Non-pigmented ciliary epithelial cell (primary cell): ENCODE results near the gene NXPH4.
A peak's percentile ranks its signal among the peaks of the same experiment; 100 is the strongest.

Source experiments
- DNase-seq: peaks from one replicate; pipeline ENCODE4 v3.0.0-alpha.2; 2010; ENCODE audit warnings: low read depth

The NXPH4 gene

DNA sequence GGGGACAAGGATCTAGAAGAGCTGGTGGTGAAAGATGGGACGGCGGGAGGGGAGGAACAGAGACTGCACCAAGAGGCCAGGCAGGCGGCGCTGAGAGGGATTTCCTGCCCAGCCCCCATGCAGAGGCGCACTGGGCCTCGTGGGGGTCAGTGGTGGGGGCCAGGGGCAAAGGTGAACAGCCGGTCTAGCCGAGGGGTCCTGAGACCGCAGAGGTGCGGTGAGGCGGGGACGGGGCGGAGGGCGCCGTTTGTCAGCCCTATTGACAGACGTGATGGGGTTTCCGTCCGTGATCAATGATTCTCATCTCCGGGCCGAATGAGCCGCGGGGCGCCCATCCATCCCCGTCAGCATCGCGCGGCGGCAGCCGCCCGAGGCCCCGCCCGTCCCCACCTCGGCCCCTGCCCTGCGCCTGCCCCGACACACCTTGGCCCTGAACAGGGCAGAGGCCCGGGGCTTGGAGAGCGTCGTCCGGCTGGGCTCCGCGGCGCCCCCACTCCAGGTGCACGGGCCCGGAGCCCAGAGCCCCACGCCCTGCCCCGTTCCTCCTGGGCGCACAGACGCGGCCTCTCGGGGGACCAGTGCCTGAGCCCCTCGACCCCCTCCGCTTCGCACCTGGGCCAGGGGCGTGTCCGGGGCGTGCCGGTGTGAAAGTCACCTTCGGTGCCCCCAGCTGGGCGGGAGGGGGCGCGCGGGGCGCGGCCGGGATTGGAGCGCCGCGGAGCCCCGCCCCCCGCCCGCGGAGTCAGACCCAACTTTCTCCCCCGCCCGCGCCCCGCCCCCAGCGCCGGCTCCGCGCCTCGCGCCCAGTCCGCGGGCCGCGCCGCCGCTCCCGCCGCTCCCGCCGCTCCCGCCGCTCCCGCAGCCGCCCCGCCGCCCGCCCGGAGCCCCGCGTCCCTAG lies at the start of gene NXPH4:
Gene NXPH4 (plus strand): TSS at position 781 of the 898 bp plus-strand sequence. CDS start 176 bp downstream, outside the sequence.
- no peak for DNase-seq

DNA sequence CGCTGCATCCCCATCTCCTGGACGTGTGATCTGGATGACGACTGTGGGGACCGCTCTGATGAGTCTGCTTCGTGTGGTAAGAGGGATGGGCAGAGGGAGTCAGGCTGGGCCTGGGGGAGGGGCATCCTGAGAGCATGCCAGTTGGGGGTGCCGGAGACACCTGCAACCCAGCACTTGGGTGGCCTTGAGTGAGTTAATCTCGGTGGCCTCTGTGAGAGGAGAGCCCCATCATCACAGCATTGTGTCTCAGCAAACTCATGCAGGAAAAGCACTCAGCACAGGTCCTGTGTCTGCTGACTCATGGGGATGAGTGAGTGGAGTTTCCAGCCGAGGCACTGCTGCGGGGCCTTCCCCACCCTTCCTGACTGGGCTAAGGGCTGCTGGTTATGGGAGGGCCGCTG lies 49.6 kb upstream of the NXPH4 start:
- DNase-seq = peak; percentile 53

DNA sequence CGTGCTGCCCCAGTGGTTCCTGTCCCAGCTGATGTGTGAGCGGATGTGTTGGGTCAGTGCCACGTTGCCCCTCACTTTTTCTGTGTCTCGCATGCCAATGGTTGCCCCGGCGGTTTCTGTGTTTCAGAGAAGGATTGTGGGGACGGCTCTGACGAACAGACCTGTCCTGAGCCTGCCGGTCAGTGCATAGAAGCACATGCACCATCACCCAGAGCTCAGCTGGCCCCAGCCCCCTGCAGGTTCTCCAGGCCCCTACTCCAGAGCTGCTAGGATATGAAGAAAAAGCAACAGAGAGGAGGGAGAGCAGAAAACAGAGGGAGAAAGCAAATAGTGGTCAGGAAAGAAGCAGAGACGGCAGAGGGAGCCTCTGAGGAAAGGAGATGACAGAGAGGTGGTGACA lies 48.5 kb upstream of the NXPH4 start:
- no peak for DNase-seq

DNA sequence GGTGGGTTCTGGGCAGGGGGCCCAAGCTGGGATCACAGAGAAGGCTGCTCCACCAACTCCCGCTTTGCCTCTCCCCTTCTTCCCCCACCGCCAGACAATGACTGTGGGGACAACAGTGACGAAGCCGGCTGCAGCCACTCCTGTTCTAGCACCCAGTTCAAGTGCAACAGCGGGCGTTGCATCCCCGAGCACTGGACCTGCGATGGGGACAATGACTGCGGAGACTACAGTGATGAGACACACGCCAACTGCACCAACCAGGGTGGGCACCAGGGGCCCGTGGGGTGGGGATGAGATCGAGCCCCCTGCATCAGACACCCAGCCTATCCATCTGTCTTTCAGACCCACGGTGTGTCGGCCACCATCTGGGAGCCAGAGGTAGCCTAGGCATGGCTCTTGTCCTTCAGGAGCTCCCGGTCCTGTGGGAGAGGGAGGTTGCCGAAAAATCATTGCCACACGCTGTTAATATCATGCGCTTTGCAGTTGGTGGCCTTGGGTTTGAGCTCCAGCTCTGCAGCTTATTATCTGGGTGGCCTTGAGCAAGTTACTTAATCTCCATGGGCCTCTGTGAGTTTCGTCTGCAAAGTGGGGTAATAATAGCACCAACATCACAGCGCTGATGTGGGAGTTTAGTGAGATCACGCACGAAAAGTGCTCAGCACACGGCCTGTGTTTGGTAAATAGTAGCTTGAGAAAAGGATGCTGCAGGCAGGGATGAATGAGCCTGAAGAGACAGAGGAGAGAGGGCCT lies 47.4 kb upstream of the NXPH4 start:
- DNase-seq = no peak

DNA sequence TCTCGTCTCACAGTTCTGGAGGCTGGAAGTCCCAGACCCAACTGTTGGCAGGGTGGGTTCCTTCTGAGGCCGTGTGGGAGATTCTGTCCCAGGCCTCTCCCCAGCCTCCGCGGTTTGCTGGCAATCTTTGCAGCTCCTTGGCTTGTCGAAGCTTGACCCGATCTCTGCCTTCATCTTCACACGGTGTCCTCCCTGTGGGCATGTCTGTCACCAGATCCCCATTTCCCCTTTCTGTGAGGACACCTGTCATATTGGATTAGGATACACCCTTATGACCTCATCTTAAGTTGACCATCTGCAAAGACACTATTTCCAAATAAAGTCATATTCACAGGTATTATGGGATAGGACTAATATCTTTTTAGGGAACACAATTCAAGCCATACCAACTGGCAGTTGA lies 46.6 kb upstream of the NXPH4 start:
- DNase-seq = no peak

DNA sequence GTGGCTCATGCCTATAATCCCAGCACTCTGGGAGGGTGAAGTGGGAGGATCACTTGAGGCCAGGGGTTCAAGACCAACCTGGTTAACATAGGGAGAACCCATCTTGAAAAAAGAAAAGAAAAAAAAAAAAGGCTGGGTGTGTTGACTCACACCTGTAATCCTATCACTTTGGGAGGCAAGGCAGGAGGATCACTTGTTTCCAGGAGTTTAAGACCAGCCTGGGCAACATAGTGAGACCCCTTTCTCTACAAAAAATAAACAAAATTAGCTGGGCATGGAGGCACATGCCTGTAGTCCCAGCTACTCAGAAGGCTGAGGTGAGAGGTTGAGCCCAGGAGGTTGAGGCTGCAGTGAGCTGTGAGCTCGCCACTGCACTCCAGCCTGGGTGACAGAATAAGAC lies 46.2 kb upstream of the NXPH4 start:
- no peak for DNase-seq

DNA sequence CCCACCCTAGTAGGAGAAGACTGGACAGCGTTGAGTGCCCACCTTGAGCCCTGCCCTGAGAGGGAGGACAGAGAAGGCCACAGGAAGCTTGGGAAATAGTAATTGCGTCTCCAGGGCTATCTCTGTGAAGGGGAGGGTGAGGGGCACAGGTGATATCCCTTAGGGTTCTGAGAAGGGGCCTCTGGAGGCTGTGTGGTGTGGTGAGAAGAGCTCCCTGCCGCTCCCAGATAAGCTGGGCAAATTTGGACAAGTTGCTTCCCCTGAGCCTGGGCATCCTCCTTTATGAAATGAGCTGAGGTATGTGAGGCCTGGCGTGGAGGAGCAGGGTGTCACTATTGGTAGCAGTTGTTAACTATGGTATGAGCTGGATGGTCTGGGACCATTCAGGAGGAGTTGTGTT lies 45.7 kb upstream of the NXPH4 start:
- DNase-seq = no peak

DNA sequence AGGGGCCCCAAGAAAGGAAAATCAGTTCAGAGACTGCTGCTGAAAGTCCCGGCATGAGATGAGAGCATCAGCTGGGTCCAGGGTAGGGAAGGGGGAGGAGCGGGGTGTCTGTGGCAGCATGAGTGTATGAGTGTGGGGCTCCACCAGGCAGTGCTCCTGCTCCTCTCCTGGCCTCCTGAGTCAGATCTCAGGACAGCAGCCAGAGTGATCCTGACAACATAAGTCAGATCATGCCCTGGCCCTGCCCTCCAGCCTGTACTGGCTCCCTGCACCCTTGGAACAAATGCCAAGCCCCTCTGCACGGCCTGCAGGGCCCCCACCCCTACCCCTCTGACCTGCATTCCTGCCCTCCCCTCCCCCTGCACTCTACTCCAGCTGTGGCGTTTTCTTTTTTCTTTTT lies 44.9 kb upstream of the NXPH4 start:
- peak; percentile 47 for DNase-seq

DNA sequence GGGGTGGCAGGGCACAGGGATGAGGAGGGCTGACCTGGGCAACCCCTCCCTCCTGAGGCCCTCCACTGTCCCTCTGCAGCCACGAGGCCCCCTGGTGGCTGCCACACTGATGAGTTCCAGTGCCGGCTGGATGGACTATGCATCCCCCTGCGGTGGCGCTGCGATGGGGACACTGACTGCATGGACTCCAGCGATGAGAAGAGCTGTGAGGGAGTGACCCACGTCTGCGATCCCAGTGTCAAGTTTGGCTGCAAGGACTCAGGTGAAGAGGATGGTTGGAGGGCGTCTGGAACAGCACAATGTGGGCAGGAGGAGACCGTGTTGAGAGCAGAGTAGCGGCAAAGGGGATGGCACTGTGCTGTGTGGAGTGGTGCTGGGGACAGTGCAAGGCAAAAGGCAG lies 43.5 kb upstream of the NXPH4 start:
- DNase-seq = no peak

DNA sequence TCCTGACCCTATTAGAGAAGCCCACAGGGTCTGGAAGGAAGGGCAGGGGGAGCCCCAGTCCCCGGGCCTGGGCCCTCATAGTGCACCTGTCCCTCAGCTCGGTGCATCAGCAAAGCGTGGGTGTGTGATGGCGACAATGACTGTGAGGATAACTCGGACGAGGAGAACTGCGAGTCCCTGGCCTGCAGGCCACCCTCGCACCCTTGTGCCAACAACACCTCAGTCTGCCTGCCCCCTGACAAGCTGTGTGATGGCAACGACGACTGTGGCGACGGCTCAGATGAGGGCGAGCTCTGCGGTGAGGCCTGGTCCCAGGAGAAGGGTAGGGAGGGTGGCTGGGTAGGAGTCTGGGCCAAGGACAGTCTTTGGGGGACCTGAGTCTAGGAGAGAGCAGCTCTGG lies 42.9 kb upstream of the NXPH4 start:
- no peak for DNase-seq

DNA sequence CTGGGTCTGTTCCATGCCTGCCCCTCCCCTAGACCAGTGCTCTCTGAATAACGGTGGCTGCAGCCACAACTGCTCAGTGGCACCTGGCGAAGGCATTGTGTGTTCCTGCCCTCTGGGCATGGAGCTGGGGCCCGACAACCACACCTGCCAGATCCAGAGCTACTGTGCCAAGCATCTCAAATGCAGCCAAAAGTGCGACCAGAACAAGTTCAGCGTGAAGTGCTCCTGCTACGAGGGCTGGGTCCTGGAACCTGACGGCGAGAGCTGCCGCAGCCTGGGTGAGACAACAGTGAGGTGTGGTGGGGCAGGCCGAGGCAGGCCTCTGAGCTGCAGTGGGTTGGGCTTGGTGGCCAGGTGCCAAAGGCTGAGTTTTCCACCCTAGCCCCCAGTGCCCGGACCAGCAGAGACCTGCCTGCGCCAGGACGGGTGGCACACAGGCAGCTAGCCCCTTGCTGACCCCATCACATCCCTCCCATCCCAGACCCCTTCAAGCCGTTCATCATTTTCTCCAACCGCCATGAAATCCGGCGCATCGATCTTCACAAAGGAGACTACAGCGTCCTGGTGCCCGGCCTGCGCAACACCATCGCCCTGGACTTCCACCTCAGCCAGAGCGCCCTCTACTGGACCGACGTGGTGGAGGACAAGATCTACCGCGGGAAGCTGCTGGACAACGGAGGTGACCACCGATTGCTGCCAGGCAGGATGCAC lies 41.0 kb upstream of the NXPH4 start:
- DNase-seq = no peak

DNA sequence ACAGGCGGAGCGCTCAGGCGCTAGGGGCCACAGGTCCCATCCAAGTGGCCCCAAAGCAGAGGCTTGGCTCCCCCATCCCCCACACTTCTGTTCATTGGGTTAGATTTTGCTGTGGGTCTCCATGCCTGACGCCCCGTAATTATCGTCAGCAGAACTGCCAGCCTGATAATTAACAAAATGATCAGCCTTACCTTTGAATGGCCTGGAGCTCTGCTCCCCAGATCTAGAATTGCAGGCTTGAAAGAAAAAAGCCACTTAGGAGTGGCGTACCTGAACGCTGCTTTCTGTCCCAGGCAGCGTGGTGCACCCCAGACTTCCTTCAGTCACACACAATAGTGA lies 40.5 kb upstream of the NXPH4 start:
- DNase-seq = no peak

DNA sequence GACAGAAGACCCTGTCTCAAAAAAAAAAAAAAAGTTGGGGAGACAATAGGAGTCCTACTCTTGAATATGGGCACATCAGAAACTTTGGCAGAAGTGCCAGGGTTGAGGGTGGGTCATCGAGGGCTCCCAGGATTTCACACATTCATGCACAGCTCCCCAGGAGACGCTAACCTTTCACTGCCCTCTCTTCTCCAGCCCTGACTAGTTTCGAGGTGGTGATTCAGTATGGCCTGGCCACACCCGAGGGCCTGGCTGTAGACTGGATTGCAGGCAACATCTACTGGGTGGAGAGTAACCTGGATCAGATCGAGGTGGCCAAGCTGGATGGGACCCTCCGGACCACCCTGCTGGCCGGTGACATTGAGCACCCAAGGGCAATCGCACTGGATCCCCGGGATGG lies 39.7 kb upstream of the NXPH4 start:
- DNase-seq = no peak

DNA sequence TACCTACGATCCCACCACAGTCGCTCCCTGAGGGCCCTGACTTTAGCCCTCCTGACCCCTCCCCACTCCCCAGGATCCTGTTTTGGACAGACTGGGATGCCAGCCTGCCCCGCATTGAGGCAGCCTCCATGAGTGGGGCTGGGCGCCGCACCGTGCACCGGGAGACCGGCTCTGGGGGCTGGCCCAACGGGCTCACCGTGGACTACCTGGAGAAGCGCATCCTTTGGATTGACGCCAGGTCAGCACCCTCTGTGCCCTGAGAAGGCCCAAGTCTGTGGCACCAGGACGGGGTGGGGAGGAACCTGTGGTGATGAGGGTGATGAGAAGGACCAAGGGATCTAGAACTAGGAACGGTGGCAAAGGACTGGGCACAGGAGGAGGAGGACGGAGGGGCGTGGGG lies 39.2 kb upstream of the NXPH4 start:
- DNase-seq = no peak

DNA sequence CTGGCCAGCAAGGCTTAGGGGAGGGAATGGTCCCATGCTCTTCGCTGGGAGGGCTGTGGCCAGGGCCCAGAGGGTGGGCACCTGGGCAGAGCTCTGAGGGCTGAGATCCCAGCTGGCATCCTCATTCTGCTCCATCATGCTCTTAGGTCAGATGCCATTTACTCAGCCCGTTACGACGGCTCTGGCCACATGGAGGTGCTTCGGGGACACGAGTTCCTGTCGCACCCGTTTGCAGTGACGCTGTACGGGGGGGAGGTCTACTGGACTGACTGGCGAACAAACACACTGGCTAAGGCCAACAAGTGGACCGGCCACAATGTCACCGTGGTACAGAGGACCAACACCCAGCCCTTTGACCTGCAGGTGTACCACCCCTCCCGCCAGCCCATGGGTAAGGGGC lies 38.4 kb upstream of the NXPH4 start:
- no peak for DNase-seq

DNA sequence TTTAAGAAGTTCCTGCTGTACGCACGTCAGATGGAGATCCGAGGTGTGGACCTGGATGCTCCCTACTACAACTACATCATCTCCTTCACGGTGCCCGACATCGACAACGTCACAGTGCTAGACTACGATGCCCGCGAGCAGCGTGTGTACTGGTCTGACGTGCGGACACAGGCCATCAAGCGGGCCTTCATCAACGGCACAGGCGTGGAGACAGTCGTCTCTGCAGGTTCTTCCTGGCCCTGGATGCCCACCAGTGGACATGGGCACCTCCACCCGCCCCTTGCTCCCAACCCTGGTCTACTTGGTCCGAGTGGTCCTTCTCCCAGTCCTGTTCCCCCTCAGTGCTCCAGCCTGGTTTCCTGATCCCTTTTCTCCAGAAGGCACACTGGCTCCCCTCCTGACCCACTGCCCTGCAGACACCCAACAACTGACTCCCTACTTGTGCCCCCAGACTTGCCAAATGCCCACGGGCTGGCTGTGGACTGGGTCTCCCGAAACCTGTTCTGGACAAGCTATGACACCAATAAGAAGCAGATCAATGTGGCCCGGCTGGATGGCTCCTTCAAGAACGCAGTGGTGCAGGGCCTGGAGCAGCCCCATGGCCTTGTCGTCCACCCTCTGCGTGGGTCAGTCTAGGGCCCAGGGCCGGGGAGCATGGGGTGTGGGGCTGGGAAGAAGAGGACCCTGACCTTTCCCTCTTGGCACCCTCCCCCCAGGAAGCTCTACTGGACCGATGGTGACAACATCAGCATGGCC lies 37.1 kb upstream of the NXPH4 start:
- no peak for DNase-seq

DNA sequence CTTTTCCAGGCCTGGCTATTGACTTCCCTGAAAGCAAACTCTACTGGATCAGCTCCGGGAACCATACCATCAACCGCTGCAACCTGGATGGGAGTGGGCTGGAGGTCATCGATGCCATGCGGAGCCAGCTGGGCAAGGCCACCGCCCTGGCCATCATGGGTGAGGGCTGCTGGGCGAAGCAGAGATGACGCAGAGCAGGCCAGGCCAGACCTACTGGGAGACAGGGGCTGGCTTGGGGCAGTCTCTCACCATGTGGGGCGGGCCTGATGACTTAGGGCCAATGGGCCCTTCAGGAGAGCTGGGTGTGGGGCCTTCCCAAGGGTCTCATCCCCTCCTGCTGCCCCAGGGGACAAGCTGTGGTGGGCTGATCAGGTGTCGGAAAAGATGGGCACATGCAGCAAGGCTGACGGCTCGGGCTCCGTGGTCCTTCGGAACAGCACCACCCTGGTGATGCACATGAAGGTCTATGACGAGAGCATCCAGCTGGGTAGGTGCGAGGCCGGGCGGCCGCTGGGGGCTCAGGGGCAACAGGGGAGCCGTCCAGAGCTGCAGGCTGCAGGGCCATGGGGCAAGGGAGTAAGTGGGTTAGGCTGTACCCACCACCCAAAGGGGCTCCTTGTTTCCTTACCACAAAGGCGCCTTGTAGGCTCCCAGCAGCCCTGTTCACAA lies 36.1 kb upstream of the NXPH4 start:
- no peak for DNase-seq

DNA sequence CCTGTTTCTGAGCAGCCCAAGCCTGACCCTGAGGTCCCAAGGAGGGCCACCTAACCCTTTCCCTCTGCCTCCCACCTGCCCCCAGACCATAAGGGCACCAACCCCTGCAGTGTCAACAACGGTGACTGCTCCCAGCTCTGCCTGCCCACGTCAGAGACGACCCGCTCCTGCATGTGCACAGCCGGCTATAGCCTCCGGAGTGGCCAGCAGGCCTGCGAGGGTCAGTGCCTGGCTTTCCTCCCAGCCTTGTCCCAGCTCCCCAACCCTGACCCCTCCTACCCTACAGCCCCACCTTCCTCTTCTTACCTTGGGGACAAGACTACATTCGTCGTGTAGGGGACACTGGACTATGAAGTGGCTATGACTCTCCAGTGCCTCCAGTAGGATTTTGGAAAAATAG lies 35.5 kb upstream of the NXPH4 start:
- no peak for DNase-seq

DNA sequence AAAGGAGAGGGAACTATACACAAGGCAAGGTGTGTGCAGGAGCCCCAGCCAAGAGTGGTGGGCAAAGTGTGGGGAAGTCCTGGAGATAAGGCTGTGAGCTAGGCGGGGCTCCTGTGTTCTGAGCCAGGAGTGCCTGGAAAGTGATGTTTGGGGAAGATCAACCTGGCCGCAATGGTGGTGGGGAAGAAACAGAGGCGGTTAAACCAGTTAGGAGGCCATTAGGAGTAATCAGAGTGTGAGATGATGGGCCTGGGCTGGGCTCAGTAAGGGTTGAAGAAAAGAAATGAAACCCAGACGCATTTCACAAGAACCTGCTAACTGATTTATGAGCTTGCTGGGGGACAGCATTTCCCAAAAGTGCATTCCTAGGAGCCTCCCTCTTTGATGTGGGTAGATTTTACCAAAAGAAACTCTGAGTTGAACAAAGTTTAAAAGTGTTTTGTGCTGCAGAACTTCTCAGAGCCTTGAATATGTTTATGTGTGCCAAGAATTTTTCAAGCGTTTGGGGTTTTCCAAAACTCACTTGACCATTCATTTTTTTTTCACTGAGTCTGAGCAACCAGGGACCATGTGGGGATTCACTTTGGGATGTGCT lies 34.9 kb upstream of the NXPH4 start:
- no peak for DNase-seq

DNA sequence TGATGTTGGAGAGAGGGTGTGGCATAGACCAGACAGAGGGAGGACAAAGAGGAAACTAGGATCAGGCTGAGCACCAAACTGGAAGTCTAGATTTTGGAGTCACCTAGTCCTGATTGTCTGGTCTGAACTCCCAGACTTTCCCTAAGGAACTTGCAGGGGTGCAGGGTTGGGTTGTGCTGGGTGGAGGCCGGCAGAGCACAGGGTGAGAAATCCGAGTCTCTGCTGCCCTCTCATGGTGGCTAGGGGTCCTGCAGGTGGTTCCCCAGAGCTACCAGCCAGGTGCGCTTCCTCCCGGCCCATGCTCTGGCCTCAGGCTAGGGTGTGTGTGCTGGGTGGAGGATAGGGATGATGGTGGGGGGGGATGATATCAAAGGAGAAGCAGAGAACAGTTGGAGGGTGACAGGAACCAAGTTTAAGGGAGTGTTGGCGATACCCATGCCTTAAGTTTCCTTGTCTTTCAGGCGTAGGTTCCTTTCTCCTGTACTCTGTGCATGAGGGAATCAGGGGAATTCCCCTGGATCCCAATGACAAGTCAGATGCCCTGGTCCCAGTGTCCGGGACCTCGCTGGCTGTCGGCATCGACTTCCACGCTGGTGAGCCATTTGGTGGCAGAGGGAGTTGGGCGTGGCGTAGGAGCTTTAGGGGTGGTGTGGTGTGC lies 33.5 kb upstream of the NXPH4 start:
- DNase-seq = no peak
